Stimulated activated CD4-positive, alpha-beta T cell treated with anti-CD3 and anti-CD28 coated beads, Interleukin-4, amount 100 ng/mL, for 24 hours (primary cell): ENCODE data around the gene WDR70.
A peak's percentile ranks its signal among the peaks of the same experiment; 100 is the strongest.

Experiments
- DNase-seq: peaks from one replicate; pipeline ENCODE4 v3.0.0-alpha.2; 2020

Gene WDR70

DNA sequence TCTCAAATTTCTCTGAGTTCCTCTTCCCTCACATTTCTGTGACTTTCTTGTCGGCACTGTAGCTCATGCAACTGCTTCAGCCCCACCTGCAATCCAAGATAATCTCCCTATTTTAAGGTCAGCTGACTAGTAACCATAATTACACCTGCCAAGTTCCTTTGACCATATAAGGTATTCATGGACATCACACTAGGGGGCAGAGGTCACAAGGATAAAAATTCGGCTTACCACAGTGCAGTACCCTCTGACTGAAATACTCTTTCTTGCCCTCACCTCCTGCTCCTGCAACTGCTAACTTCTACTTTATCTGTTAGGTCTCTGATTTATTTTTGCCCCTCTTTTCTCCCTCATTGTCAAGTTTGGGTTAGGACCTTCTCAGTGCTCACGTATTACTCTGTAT lies 316.5 kb downstream of the WDR70 start:
- DNase-seq = no peak

DNA sequence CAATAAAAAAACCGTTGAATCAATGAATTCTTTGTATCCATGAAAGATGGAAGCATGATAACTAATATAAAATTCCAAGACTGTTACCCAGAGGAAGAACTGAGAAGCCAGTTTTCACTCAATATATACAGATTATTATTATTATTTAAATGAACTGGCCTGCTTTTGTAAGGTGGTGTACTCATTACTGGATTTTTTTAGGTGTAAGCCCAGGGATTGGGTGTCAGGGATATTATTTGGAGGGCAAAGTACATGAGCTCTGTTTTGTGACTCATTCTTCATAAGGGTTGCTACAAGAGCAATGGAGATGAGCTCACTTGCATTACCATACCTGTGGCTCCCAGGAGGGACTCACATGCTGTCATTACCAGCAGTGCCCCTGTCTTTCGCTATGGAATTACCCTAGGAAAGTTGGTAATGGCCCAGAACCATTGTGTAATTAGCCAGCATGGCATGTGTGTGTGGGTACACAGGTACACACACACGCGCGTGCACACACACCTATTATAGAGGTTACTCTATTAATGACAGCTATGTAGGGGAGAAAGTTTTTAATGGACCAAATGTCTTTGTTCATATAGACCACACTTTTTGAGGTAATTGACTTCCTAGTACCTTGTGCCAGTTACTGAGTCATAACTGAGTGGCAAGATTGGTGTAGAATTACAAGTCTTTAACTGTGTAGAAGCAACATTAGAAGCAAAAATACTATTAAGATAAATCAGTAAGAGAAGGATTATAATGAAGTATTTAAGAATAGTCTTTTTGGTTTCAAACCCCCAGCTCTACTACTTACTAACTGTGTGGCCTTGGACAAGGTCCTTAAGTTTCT lies 317.3 kb downstream of the WDR70 start:
- no peak for DNase-seq

DNA sequence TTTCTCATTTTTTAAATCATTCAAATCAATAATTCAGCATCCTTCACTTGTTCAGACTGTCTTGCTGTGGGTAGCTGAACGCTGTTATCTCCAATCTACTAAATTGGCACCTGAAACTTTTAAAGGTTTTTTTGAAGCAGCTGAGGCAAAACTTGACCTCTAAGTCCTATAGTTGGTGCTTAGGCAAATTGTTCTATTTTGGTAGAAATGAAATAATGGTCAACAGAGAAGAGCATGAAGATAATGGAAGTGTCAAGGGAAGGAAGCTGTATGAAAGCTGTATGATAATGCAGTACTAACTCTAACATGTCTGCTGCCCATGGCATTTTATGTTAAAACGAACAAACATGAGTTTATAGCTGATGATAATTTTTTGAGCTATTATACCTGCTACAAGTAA lies 322.8 kb downstream of the WDR70 start:
- DNase-seq = no peak

DNA sequence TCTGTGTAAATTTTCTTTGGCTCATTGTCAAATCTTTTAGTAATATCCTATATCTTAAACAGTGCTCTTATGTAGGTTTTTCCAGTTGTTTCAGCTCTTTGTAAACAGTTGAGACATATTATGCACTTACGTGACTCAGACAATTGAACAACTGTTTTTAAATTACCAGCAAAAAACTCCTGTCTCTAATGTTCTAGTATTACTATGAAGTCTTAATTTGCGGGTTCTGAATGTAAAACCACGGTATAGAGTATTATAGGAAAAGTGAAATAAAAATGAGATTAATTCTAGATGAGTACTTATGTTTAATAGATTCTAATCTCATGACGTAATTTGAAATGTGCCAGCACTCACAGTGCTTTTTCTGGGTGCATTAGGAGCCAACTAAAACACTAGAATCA lies 324.7 kb downstream of the WDR70 start:
- no peak for DNase-seq

DNA sequence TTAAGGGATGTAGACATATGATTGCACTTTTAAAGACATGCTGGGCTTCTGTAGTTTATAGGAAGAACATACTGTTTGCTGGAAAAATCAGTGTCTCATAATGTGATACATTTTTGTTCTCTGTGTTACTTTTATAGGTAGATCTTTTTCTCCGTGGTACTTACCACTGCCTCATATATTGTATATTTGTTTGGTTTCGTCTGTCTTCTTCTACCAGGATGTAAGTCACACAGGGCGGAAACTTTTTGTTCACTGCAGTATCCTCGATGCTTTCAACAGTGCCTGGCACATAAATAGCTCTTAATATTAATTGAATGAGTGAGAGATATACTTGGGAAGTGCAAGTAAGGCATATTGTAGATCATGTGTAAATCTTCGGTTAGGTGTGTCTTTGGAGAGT lies 325.3 kb downstream of the WDR70 start:
- DNase-seq = no peak

DNA sequence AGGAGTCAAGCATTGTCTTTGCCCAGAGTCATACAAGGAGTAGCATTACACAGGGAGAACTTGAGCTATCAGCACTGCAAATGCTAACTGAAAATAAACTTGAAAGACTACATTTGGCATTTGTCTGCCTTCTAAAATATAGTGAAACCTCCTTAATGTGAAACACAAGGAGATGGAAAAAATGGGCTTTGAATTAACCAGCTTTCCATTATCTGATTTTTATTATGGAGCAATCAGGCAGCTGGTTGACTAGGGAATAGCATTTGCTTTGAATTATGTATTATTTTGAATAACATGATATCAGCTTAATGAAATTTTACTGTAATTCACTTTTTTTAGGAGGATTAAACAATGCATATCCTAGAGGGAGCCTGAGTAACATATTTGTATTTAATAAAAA lies 329.9 kb downstream of the WDR70 start:
- DNase-seq = no peak

DNA sequence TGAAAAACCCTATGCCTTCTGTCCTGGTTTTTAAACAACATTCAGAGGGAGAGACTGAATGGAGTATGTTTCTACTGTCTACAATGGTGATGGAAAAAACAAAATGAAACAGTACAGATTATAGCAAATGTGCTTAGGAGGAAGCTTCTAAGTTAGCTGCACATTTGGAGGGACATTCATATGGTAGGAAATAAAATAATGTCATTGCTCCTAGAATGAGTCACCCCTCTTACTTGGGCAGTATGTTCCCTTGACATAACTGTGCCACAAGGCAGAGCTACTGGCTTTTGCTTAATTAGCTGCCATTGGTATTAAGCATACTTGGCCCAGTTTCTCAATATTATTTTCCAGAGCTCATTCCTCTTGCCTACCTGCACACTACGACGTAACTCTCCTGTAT lies 331.8 kb downstream of the WDR70 start:
- no peak for DNase-seq

DNA sequence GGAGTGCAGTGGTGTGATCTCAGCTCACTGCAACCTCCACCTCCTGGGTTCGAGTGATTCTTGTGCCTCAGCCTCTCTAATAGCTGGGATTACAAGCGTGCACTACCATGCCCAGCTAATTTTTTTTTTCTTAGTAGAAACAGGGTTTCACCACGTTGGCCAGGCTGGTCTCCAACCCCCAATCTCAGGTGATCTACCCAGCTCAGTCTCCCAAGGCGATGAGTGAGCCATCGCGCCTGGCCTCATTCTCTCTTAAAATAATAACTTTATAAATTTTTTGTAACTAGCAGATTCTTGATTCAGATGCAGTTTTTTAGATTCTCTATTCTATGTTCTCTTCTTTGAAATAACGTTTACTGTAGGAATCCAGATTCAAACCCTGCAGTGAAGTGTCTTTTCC lies 333.6 kb downstream of the WDR70 start:
- no peak for DNase-seq

DNA sequence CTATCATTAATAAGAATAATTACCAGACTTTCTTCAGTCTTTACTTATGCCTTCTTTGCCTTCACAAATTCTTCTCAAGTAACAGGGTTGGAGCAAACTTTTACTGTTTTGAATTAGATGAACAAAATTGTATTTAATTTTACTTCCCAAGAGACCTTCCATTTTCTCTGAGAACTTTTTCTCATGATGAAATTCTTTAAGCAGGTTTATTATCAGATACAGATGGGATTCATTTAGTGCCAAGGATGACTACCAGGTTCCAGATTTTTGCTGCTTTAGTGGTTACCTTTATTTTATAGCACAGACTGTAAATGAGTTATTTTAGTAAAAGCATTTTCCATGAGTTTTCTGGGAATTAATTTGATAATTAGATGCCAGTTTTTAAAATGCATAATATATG lies 335.6 kb downstream of the WDR70 start:
- DNase-seq = no peak

DNA sequence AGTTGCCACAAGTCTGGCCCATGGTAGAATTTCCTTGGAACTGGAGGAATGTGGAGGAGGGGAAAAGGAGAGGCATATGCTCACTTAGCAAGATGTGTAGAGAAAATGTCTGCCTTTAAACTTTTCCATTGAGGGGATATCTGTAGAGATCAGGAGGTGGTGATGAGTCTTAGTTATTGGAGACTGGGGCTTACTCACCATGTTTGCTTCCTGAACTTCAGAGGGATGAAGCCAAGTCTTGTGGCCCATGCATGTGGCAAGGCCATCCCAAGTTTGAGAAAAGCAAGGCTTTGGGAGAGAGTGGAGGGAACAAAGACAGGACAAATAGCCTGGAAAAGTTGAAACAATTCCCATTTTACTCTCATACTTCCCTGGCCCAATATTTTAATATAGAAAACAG lies 336.2 kb downstream of the WDR70 start:
- no peak for DNase-seq

DNA sequence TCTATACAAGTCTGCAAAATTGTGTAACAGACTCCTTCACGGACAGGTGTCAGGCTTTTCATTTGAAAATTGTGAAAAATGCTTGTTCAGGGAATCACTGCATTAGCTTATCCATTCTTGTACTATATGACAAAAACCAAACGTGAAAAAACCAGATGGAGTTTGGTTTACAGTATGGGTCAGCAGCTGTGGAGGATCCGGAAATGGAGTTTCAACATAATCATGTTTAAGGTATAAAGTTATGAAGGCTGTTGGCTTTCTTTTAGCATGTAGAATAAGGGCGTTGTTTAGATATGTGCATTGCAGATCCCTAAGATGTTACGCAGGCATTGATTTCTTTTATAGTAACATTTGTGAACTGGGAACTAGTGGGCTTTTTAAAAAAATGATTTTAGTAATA lies 336.9 kb downstream of the WDR70 start:
- DNase-seq = no peak

DNA sequence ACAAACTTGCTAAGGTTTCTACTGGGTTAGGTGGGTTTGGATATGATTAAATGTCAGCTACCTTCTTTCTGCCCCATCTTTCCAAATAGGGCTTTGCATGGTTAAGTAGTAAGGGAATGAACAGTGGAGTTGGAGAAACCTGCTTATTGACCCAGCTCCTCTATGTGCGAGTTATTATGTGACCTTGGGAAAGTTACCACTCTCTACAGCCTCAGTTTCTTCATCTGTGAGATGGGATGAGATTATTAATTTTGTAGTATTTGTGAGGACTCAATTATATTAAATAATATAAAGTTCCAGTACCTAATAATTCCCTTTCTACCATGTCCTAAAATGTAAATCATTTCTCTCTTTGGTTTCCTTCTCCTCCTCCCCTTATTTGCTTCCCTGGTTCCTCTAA lies 337.3 kb downstream of the WDR70 start:
- DNase-seq = no peak

DNA sequence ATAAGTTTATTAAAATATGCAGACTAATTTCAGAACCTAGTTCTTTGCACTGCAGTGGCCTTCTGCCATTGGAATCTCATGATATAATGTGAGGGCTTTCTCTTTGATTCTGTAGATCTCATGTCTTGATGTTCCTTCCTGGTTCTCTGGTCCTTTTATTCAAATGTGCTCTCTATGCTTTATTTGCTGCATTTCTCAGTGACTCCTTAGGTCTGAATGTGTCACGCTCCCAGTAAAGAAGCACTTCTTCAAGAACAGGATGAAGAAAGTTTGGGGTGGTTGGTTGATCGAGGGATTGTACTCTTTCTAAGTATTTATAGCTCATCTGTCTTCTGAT lies 338.1 kb downstream of the WDR70 start:
- no peak for DNase-seq

DNA sequence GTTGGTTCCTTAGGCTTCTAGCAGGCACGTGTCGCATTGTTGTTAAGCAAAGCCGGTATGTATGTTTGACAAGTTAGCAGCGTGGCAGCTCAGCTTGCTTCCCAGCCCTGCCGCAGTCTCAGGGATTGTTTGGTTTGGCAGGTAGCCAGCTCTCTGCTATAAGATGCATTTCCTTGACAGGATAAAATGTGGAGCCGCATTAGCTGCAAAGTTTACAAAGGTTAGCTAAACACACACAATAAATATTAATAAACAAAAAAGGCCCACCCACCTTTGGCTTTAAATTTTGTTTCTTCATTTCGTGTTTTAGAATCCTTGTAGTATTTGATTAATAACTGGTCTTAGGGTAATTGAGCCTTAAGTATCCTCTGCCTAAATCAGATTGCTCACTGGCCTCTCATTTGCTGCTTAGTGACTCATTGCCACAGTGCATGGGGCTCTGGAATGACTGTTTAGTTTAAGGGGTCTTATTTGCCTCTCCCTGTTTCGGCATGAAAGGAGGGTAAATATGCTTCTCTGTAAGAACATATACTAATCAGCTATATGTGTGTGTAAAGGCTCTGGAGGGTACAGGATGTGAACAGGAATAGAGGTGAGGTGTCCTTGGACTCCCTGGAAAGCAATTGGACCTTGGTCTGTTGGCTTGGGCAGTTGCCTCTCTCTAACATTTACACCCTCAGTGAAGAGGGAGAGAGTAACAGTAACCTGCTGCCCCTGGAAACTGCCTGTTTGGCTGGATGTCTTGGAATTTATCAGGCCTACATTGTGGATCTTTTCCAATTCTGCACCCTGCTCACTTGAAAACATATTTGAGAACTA lies 338.7 kb downstream of the WDR70 start:
- DNase-seq = no peak

DNA sequence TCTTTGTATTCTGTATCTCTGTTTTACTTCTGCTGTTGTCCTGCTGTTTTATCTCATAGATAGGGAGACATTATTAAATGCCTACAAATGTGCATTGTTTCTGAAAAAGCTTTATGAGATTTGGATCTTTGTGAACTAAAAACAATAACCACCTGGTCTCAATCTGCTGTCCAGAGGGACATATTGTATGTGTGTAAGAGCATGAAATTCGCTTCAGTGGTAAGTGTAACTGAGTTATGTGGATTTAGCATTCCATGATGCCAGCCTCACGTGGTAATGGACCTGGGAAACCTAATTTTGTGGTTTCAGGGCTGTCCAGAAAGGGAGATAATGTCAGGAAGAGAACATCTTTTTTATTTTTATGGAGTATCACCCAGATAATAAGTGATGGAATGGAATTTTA lies 341.4 kb downstream of the WDR70 start:
- no peak for DNase-seq

DNA sequence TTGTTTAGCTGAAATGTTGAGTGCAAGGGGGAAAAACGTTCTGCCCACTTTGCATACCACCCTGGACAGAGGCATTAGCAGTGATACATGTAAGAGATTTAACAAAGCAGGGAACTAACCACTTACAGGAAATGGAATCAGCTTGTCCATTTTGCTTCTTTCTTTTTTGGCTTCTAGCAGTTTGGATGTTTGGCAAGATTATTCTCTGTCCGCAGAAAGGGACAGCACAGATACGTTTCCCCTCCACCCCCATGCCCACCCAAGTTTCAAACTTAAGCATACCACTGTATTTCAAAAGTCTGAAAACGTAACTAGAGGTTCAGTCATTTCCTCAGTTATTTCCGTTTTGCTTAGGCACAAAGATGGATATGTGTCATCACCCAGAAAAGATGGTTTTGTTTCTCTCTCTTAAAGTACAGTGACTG lies 342.3 kb downstream of the WDR70 start:
- peak; percentile 33 for DNase-seq

DNA sequence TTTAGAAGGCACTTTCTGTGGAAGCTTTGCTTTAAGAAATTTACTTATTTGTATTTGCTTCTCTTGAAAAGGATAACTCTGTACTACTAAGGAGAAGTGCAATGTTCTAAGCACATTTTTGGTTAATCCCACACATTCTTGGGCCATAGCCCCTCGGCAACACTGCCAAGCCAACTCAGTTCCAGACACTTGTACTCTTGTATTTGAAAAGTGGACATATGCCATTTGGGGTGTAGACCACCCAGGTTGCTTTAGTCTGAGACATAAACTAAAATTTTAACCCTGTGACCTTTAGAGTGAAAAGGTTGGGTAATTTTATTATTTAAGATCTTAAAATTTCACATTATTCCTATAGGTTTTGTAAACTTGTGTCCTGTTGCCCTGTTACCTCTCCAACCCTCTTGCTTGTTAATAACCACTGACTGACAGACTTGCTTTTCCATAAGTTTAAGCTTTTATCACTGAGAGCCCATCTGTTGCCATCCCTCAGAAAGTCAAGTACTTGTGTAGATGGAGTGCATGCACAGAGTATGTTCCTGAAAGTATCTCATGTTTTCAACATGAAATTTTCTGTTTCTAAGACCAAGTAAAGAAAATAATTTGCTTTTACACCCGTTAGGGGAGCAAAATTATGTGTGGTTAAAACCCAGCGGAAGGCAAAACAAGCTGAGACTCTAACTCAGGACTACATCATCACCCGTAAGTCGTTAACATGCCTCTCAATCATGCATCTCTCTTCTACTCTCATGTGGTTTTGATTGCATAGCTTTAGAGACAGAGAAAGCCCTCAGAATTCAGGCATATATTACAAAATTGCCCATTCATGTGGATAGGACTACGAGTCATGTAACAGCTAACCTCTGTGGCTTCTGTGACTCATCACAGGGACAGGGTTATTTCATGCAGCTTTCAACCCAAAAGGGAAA lies 343.4 kb downstream of the WDR70 start:
- peak; percentile 57 for DNase-seq

DNA sequence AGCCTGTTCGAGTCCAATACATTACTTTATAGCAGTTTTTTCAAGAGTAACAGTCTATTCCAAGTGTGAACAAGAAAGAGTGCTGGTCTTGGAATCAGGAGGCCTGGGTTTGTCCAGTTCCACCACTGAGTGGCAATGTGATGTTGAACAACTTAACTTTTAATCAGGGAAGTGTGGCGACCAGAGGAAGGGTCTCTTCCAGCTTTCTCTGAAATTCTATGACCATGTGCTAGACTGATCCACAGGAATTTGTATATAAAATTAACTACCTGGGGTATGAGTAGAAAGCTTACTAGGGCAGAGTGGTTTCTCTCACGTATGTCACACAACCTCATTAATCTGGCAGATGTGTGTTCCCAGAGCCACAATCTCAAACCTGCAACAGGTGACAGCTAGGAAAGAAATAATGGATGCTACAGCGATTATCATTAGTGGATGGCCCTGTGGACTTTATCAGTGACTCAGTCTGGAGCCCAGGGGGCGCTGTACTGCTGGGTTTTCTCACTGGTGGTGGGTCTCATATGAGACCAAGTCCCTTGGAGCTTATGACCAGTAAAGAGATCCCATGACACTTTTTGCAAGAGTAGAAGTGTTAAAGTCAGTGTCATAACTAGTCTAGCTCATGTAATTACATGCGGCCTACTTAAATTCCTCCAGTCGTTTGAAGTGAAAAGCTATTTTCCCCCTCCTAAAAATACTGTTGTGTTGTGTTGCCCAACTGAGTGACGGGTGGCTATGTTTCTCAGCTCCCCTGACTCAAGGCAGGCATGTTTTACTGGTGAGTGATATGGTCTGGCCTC lies 344.2 kb downstream of the WDR70 start:
- no peak for DNase-seq

DNA sequence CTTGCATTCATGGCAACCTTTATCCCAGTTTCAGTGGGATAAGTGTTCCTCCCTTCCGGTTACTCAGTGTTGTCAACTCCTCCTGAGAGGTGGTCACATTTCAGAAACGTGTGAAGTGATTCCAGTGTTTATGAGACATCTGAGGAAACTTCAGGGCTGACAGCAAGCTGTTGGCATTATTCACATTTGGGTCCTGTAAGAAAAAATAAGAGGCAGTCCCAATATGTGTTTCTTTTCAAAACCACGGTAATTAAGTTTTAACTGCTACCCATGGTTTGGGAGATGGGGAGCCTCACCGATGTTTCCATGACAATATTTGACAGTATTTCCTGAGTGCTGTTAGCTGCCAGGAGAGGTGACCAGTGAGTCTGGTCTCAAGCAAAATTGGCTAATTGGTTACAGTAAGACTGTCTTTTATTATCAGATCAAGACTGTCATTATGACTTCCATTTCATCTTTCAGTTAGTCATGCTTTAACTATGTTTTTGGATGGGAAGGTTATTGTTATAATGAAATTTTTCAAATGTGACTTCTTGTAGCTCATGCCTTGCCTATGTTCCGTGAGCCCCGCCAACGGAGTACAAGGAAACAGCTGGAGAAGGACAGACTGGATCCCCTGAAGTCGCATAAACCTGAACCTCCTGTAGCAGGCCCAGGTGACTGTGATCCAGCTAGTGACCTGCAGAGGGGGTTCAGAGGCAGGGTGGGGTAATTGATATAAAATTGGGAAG lies 345.4 kb downstream of the WDR70 start:
- no peak for DNase-seq

DNA sequence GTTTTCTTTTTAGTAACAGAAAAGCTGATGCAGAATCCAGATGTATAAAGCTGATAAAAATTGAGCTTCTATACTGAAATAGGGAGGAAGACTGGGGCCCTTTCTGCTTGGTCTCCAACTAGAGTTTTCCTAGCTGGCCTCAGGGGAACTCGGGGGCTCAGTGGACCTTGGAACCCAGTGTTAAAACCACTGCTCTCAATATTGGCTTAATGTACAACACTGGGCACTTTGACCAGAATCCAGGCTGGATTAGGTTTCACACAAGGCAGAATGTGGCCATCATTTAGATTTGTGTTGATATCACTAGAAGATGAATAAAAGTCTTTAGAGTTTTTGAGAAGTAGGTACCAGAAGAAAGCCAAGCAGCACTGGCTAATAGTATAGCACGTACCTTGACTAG lies 346.1 kb downstream of the WDR70 start:
- DNase-seq = no peak

DNA sequence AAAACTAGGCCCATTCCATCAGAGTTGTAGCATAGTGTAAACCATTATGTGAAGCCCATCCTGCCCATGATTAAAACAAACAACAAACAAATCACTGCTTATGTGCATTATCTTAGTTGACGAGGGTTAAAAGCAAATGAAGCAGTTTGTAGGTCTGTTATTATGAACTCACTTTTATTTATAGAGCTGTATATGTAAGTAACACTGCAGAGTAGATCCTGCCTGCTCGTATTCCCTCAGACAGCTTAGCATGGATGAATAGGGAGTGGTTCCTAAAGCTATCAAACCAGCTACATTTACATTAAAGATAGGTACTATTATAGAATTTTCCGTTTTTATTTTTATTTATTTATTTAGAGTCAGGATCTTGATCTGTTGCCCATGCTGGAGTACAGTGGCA lies 348.1 kb downstream of the WDR70 start:
- no peak for DNase-seq
